ENCODE measurements around the gene NARS2.
"Not testable (repeated sequence)": the region's sequence is repeated elsewhere in the genome, so short reads cannot be mapped to it uniquely, and the experiment has no call there.

Gene NARS2

DNA sequence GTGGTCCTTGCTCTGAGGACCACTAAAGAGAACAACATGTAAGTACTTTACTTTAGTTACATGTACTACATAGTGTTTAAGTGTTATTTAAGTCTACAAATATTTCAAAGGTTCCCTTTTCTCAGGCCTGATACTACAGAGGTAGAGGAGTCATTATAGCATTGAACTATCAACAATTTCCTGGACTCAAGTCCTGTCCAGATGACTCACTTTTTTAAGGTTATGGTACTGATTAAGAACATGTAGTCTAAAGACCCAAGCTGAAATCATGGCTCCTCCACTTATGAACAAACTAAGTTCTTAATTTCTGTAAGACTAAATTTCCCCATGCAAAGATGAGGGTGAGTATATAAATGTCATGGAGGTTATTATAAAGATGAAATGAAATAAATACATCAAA, 74.7 kb downstream of the NARS2 start:
- FAIRE-seq: no peak
- DNase-seq (ENCODE audit: insufficient read length, low spot score): no peak

DNA sequence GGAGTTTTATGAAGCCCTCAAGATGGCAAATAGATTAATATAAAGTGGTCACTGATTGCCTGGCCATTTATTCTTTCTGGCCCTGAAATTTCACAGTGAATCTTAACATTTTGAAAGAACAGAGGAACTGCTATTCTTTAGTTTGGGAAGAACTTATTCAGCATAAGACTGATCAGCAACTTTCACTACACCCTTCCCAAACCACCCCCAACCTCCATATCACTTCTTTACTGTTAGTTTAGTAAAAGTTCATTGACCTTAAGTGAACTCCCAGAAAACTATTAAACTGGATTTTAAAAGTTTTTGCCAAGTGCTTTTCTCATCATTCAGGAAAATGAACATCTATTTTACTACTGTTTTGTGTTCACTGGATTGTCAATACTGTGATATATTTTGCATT, 77.4 kb downstream of the NARS2 start:
- FAIRE-seq (no peak), DNase-seq (ENCODE audit: insufficient read length, low spot score) (no peak)

DNA sequence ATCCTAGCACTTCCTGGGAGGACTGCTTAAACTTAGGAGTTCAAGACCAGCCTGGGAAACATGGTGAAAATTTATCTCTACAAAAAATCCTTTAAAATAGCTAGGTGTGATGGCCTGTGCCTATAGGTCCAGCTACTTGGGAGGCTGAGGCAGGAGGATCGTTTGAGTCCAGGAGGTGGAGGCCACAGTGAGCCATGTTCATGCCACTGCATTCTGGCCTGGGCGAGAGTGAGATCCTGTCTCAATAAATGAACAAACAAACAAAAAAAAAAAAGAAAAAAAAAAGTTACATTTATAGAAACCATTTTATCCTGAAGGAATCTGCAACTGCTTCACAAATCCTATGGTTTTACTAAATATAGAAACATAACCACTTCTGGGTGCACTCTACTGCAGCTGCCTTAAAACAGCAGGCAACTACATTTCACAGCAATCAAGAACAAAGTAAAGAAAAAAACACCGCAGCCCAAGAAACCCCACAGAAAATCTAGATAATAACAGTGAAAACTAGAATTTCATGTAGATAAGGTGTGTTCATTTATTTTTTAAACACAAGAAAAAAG, 81.2 kb downstream of the NARS2 start:
- FAIRE-seq: no peak

DNA sequence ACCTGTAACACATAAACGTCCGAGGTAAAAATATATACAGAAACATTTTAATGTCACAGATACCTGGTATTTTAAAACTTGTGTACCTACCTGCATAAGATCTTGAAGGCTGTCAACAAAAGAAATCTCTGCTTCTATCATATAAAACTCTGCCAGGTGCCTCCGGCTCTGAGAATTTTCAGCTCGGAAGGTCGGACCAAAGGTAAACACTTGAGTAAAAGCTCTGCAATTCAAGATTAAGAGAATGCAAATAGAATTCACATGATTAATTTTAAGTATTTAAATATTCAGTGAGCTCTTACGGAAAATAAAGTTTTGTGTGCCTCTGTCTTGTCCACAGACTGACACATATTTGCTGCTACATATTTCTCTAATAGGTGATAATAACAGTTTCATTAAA, 81.7 kb downstream of the NARS2 start:
- DNase-seq (ENCODE audit: insufficient read length, low spot score) (no peak), FAIRE-seq (no peak)

More for the DNA sequence above, 81.2 kb downstream of the NARS2 start:
- DNase-seq (ENCODE audit: insufficient read length, low spot score): no peak

DNA sequence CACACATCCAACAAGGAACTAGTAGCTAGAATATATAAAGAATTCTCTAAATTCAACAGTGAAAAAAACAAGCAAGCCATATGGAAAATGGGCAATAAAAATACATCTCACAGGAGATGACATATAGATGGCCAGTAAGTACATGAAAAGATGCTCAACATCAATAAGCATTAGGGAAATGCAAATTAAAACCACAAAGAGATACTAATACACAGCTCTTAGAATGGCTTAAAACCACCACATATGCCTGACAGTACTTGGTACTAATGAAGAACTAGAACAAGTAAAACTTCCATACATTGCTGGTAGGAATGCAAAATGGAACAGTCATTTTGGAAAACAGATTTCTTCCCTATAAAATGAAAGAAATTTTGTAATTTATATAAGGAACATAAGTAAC, 85.5 kb downstream of the NARS2 start:
- no peak for FAIRE-seq

DNA sequence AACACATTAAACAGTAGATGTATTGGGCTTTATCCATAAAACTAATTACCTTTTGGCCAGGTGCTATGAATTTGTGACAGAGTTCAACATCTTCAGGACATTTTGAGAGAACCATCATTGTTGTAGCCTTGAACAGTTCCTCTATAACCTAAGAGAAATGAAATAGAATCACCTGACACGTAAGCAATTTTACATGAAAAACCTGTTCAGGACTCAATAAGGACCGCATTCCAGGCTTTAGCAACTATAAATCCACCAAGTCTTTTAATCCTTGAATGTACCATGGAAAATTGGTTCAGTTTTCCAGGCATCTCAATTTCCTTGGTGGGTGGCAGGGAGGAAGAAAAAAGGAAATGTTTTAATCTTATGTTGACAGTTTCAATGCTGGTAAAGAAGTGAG, 96.1 kb downstream of the NARS2 start:
- FAIRE-seq: no peak
- no peak for DNase-seq (ENCODE audit: insufficient read length, low spot score)

More for the DNA sequence above, 85.5 kb downstream of the NARS2 start:
- no peak for DNase-seq (ENCODE audit: insufficient read length, low spot score)

DNA sequence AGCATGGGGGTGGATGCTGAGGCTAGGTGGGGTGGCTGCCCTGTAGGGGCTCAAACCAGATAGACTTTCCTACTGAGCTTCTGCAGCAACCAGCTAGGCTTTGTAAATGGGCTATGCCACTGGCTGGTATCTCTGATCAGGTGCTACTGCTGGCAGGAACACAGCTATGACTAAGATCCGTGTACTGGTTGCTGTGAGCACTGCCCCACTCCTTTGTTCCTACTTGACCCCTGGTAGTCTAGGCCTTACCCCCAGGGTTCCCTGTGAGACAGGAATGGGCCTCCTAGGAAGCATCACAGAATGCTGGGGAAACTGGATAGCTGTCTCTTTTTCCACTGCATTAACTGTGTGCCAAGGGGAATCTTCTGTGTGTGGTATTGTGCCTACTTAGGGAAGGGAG, 98.6 kb downstream of the NARS2 start:
- DNase-seq (ENCODE audit: insufficient read length, low spot score) (no peak), FAIRE-seq (no peak)

DNA sequence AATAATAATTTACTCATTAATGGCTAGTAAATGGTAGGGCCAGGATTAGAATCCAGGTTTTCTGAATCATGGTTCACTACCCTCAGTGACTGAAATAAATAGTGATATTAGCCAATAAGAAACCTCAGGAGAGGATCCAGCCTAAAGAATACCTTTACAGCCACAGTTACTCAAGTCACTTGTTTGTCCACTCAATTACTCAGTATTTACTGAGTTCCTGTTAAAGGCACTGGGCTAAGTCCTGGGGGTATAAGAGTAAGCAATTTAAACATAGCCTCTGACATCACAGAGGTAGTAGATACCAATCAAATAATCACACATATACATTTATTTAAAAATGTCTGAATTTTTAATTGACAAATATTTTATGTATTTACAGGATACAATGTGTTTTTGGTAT, 100.2 kb downstream of the NARS2 start:
- no peak for FAIRE-seq
- DNase-seq (ENCODE audit: insufficient read length, low spot score): no peak

DNA sequence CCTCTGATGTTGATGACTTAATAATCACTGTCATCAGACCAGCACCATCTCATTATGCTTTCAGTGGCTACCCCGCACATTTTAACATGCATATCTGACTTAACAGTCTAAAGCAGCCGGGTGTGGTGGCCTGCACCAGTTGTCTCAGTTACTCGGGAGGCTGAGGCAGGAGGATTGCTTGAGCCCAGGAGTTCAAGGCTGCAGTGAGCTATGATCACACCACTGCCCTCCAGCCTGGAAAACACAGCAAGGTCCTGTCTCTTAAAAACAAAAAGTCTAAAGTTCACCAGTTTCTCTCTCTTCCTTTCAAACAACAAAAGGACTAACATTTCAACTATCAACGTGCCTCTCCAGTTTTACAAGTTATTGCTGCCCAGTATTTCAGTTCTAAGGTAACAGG, 101.8 kb downstream of the NARS2 start:
- no peak for FAIRE-seq
- no peak for DNase-seq (ENCODE audit: insufficient read length, low spot score)

DNA sequence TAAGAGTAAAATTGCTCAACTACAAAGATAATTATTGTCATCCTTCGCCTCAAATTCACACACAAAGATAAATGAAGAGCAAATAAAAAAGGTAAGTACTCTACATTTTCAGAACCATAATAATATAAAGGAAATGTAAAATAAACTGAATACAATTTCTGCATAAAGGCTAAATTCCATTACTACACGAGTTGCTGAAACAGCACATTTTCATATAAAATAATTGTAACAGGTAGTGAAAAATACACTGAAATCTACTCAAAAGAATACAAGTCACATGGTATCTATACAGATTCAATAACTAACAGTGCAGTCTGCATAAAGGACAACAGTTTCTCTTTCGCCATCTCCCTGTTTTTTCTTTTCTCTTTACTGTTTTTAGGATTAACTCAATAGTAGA, 102.3 kb downstream of the NARS2 start:
- DNase-seq (ENCODE audit: insufficient read length, low spot score) (no peak), FAIRE-seq (no peak)

DNA sequence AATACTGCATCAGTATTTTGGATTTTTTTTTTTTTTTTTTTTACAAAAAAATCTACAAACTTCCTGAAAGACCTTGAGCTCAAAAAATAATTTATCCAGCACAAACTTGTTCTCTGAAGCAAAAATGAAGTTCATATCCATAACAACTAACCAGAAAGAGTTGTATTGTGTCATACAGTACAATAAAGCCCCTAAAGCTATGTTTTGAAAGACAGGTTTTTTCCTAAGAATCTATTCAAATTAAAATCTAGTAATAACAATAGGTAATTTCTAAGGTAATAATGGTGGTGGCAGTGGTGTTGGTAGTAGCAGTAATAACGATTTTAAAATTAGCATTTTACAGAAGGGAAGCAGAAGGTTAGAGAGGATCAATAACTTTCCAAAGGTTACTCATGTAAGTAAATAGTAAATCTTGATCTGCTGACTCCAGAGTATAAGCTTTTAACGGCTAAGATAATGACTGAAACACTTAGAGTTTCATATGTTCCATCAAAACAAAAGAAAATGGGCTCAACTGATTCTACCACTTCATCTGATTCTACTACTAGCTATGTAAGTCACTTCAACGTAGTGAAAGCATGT, 103.7 kb downstream of the NARS2 start:
- no peak for FAIRE-seq

DNA sequence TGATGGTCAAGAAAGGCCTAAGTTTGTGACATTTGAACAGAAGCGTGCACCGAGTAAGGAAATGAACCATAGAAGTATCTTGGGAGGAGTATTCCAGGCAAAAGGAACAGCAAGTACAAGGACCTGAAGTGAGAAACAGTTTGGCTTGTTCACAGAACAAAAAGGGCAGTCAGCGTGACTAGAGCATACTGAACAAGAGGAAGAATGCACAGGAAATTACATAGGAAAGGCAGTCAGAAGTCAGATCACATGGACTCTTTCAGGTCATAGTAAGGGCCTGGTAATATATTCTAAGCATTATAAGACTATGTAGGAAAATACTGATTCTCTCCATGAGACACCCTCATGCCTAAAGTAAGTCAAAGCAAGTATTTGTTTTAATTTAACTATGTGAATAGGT, 104.8 kb downstream of the NARS2 start:
- no peak for DNase-seq (ENCODE audit: insufficient read length, low spot score)
- FAIRE-seq: no peak

More for the DNA sequence above, 103.7 kb downstream of the NARS2 start:
- no peak for DNase-seq (ENCODE audit: insufficient read length, low spot score)

DNA sequence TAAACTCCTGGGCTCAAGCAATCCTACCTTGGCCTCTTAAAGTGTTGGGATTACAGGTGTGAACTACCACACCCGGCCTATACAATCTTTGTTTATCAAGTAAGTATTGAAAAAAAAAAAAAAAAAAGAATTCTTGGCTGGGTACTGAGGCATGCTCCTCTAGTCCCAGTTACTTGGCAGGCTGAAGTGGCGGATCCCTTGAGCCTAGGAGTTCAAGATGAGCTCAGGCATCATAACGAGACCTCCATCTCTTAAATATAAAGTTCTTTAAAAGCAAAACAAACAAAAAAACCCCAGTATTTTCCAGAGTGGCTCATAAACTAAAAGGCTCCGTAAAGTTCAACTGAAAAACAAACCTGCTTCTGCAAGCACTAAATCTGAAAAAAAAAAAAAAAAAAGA, 106.7 kb downstream of the NARS2 start:
- FAIRE-seq: no peak
- no peak for DNase-seq (ENCODE audit: insufficient read length, low spot score)

DNA sequence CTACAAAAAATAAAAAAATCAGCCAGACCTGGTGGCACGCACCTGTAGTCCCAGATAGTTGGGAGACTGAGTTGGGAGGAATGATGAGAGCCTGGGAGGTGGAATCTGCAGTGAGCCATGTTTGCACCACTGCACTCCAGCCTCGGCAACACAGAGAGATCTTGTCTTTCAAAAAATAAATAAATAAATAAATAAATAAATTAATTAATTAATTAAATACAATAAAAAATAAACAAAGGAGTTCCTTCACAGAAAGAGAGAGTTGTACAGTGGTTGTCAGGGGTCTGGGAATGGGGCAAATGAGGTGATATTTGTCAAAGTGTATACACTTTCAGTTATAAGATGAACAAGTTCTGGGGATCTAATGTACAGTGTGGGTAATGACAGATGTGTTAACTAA, 107.3 kb downstream of the NARS2 start:
- FAIRE-seq (no peak), DNase-seq (ENCODE audit: insufficient read length, low spot score) (no peak)

DNA sequence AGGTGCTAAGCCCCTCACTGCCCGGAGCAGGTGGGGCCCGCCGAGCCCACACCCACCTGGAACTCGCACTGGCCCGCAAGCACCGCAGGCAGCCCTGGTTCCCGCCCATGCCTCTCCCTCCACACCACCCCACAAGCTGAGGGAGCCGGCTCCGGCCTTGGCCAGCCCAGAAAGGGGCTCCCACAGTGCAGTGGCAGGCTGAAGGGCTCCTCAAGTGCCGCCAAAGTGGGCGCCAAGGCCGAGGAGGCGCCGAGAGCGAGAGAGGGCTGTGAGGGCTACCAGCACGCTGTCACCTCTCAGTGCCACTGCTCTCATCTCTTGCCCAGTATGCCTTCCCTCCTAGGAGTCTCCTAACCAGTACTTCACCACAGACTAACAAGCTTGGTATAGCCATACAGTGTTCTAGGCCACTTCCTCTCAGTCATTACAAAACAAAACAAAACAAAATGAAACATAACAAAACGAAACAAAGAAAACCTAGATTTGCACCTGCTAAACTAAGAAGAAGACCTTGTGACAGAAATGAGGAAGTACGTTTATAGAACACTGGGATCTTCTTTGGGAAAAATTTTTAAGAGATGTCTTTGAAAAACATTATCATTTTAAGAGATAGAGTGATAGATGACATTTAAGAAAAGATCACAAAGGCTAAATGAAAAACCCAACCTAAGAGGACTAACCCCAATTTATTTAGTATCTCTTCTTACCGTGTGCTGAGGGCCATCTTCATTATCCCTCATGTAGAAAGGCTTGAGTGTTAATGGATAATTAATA, 109.3 kb downstream of the NARS2 start:
- FAIRE-seq: no peak

DNA sequence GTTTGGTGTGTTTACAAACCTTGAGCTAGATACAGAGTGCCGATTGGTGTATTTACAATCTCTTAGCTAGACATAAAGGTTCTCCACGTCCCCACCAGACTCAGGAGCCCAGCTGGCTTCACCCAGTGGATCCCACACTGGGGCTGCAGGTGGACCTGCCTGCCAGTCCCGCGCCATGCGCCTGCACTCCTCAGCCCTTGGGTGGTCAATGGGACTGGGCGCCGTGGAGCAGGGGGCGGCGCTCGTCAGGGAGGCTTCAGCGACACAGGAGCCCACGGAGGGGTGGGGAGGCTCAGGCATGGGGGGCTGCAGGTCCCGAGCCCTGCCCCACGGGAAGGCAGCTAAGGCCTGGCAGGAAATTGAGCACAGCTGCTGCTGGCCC, 109.9 kb downstream of the NARS2 start:
- not testable (repeated sequence) for FAIRE-seq

More for the DNA sequence above, 109.3 kb downstream of the NARS2 start:
- no peak for DNase-seq (ENCODE audit: insufficient read length, low spot score)

DNA sequence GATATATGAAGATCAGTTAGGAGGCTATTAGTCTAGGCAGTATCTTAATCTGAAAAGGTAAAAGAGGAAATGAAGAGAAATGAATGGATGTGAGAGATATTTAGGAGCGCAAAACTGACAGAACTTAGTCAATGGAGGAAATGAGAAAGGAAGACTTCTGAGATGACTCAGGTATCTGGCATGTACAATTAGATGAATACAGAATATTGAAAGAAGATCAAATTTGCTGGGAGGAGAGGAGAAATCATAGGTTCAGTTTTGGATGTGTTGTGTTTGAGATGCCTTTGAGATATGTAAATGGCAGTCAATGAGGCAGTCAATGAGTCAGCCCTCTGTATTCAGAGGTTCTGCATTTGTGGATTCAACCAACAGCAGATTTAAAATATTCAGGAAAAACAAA, 114.2 kb downstream of the NARS2 start:
- FAIRE-seq (no peak), DNase-seq (ENCODE audit: insufficient read length, low spot score) (peak; percentile 20)

More for the DNA sequence above, 109.9 kb downstream of the NARS2 start:
- not testable (repeated sequence) for DNase-seq (ENCODE audit: insufficient read length, low spot score)

DNA sequence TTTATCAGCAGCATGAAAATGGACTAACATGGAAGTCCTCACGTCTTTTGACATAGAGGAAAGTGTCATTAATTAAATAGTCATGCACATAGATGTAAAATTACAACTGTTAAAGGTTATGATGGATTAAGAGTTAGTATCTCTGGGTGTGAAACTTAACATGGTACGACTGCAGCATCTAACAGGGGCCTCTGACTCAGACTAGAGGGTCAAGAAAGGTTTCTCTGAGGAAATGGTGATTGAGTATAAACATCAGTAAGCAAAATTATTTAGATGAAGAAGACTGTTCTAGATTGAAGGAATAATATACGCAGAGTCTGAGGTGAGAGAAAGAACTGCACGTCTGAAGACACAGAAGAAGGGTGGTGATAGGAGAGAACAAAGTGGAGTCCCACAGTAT, 114.9 kb downstream of the NARS2 start:
- DNase-seq (ENCODE audit: insufficient read length, low spot score) (no peak), FAIRE-seq (no peak)

DNA sequence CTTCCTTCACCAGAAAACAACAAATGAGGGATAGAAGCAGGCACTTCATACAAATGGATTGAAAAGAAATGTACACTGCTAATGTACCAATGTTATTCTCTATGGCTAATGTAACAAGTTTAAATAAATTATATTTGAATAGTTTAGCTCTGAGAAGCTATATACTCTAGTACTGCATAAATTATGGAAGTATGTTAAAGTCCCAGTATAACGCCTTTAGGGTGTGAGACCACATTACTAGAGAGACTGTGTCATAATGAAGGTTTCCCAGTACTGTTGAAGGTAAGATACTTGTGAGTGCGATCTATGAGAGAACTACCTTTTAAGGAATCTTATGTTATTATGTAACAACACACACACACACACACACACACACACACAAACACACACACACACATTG, 117.2 kb downstream of the NARS2 start:
- DNase-seq (ENCODE audit: insufficient read length, low spot score): no peak
- no peak for FAIRE-seq

DNA sequence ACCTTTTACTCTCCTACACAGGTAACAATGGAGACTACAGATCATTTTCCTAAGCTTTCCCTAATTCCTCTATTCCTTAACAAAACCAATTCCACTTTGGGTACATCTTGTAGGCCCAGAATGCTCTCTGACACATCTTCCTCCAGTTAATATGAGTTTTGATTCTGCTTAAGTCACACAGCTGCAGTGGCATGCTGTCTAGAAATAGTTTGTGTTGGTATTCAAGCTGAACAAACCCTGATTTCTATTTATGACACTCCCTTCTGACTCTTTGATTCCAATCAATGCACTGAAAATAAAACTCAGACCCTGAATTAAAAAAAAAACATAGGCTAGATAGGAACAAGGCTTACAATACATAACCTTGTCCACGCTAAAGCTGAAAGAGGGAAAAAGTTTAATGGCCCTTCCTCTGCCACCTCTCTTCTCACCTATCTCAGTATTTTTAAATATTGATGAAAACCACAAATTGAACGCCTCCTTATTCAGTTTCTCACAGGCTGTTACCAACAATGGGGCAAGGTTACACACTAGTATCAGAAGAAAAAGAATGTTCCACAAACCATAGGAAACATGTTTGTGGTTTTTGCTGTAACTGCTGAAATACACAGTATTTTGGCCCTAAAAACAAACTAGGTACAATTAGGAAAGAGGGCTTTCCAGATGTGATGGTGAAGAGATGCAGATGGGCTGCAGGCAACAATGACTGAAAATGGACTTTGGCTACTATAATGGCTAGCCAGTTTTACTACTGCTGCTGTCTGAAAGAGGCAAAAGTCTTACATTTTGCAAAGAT, 121.3 kb downstream of the NARS2 start:
- no peak for FAIRE-seq
- DNase-seq (ENCODE audit: insufficient read length, low spot score): no peak

DNA sequence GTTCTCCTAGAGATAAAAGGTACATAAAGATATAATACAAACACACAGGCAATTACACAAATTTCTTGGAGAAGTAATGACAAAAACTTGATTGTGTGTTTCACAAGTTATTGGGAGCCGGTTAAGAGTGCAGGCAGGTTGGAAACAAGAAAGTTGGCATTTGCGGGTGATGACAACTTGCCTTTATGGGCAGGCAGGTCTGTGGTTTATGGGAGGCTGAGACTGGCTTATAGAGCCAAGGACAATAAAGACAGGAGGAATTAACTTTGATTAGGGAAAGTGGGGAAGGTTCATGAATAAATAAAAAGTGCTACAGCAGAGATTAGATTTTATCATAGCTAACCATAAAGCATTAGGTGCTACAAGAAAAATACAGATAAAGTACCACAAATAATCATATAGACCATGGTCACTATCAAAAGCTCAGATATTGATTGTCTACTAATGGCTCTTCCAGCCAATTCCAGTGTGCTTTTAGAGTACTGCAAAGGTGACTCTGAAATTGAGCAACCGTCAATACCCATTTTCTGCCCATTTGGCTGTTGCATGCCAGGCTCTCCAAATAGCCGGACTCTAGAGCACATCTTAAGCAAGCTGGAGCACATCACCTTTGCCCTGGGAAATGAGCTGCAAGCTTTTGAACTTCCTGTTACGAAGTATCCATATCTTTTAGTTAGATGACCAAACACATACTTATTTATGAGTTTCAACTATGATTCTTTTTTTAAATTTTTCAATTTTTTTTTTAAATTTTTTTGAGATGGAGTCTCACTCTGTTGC, 123.1 kb downstream of the NARS2 start:
- FAIRE-seq: no peak

More for the DNA sequence above, 123.1 kb downstream of the NARS2 start:
- DNase-seq (ENCODE audit: insufficient read length, low spot score): no peak
